ENCODE data around the gene POU6F2. TPM values are rescaled to one million over a fixed set of nuclear protein-coding genes. Genes with fewer than 3 reads are reported as not detected.

POU6F2 gene
- total and polyA plus RNA-seq, 2 experiments from 2014 or later: 7.2 to 7.3 TPM

- Mint-ChIP-seq H3K27ac (peak overlapping the region; percentile 55), H3K36me3 (ENCODE audit: low read depth) (no peaks in the 10 kb centered on the region), H3K4me3 (peak overlapping the region; percentile 62), H3K4me1 (peaks cover 29% of the 10 kb centered on the region), H3K27me3 (ENCODE audit: insufficient read depth, low read depth, poor library complexity) (no peaks in the 10 kb centered on the region), H3K9me3 (no peaks in the 10 kb centered on the region)
- H3K4me2 ChIP-seq: peak overlapping the region; percentile 72
- H3K9me2 ChIP-seq (ENCODE audit: insufficient read depth): no peaks in the 10 kb centered on the region
- H3K4me1 ChIP-seq (ENCODE audit: insufficient read depth): peaks cover 15% of the 10 kb centered on the region
- H3K27ac ChIP-seq (ENCODE audit: low read depth): no peak overlapping the region
- H3K4me3 ChIP-seq: peak overlapping the region; percentile 34
- H3K79me2 ChIP-seq (replicated peaks; ENCODE audit: insufficient read depth): no peaks in the 10 kb centered on the region
- TF ChIP-seq REST (IDR thresholded peaks at IDR 0.05; ENCODE audit: unreplicated experiment): no peak
- TF ChIP-seq EZH2 (IDR thresholded peaks at IDR 0.05; ENCODE audit: low read depth, unreplicated experiment): no peak
- no peak for TF ChIP-seq NANOG (IDR thresholded peaks at IDR 0.05; ENCODE audit: borderline replicate concordance)
- no peak for TF ChIP-seq ZNF462 (CRISPR knock-in tag; IDR thresholded peaks at IDR 0.05)
- TF ChIP-seq ZNF114 (CRISPR knock-in tag; IDR thresholded peaks at IDR 0.05): no peak
- TF ChIP-seq STAT1 (IDR thresholded peaks at IDR 0.05; ENCODE audit: unreplicated experiment): no peak
- DNase-seq (ENCODE audit: low spot score) (peak; percentile 28), ATAC-seq (peak; percentile 47)
- no peaks in the 10 kb centered on the region for H4K20me1 ChIP-seq (replicated peaks; ENCODE audit: insufficient read depth)
- H3K36me3 ChIP-seq (ENCODE audit: insufficient read depth): no peaks in the 10 kb centered on the region
- no peaks in the 10 kb centered on the region for H3K27me3 ChIP-seq (ENCODE audit: insufficient read depth)
- no peaks in the 10 kb centered on the region for H3F3A ChIP-seq (replicated peaks; ENCODE audit: low read depth)
- H2AFZ ChIP-seq: peak overlapping the region; percentile 35; the same call in 1 of the 2 replicates
Measured at GRCh38 chr7:39035156-39035555, 57.4 kb downstream of the POU6F2 start.

Data from GM23338 (cell line).